HG02571 (cell line): ENCODE data around the gene FADS1.

Experiments used
- ATAC-seq: cut with Tn5 transposase; IDR thresholded peaks from one replicate; pipeline ENCODE4 v1.9.1; 2021; ENCODE audit warnings: mild to moderate bottlenecking, moderate library complexity; ENCODE audit not compliant: unreplicated experiment

FADS1 gene

GRCh38 chr11:61763930-61764605 lies 52.7 kb downstream of the FADS1 start:
- no peak for ATAC-seq

- no peak for ATAC-seq
Measured at GRCh38 chr11:61762798-61763197, 54.0 kb downstream of the FADS1 start.

GRCh38 chr11:61762223-61762615 lies 54.6 kb downstream of the FADS1 start:
- ATAC-seq = no peak

- no peak for ATAC-seq
Measured at GRCh38 chr11:61761440-61762222, 55.2 kb downstream of the FADS1 start.

- ATAC-seq = no peak
Measured at GRCh38 chr11:61760946-61761345, 55.9 kb downstream of the FADS1 start.

GRCh38 chr11:61757213-61757862 lies 59.5 kb downstream of the FADS1 start:
- ATAC-seq = no peak

GRCh38 chr11:61756452-61757212 lies 60.2 kb downstream of the FADS1 start:
- ATAC-seq = no peak

- no peak for ATAC-seq
Measured at GRCh38 chr11:61756147-61756451, 60.7 kb downstream of the FADS1 start.

- no peak for ATAC-seq
Measured at GRCh38 chr11:61754534-61755482, 62.0 kb downstream of the FADS1 start.

GRCh38 chr11:61753672-61754071 lies 63.1 kb downstream of the FADS1 start:
- ATAC-seq = no peak

- no peak for ATAC-seq
Measured at GRCh38 chr11:61752925-61753521, 63.8 kb downstream of the FADS1 start.

- no peak for ATAC-seq
Measured at GRCh38 chr11:61752117-61752924, 64.5 kb downstream of the FADS1 start, which contains the start of gene MYRF. Gene MYRF (plus strand): TSS chr11:61752636. CDS start chr11:61752745, 109 bp downstream.

- no peak for ATAC-seq
Measured at GRCh38 chr11:61751384-61751783, 65.4 kb downstream of the FADS1 start.

- no peak for ATAC-seq
Measured at GRCh38 chr11:61750631-61751273, 66.1 kb downstream of the FADS1 start.
